AG04450 (cell line): ENCODE data around the gene BNC2. TPM values are rescaled to one million over a fixed set of nuclear protein-coding genes. Genes with fewer than 3 reads are reported as not detected.

Experiments used
- CTCF ChIA-PET: fragments of 300-600, 350-600 bp; formaldehyde crosslinking; extraction: SDS; loops from one replicate; lab custom pipeline; 2022; ENCODE audit warnings: antibody characterized with exemption, inconsistent platforms; lab: Charles Lee
- POLR2A ChIA-PET: fragments of 350-600 bp; formaldehyde crosslinking; extraction: SDS; loops from one replicate; lab custom pipeline; 2021; ENCODE audit warnings: antibody characterized with exemption, inconsistent platforms; lab: Yijun Ruan, JAX
- DNase-seq: peaks from one replicate; pipeline ENCODE4 v3.0.0-alpha.2; 2011; ENCODE audit warnings: low read depth, low spot score
- H3K27ac ChIP-seq: one replicate; pipeline ENCODE4 v1.5.1; 2012; ENCODE audit warnings: low read depth, low read length, control low read depth
- H3K27me3 ChIP-seq: one replicate; pipeline ENCODE4 v1.6.0; 2012; ENCODE audit warnings: low read length; ENCODE audit not compliant: control insufficient read depth, insufficient read depth
- H3K4me3 ChIP-seq: 2 replicates; pipeline ENCODE4 v1.5.1; 2011; ENCODE audit warnings: mild to moderate bottlenecking, low read depth, low read length, control low read depth
- H3K9me3 ChIP-seq: 2 replicates; pipeline ENCODE4 v1.5.1; 2012; ENCODE audit warnings: low read length; ENCODE audit not compliant: control insufficient read depth, insufficient read depth
- polyA plus RNA-seq: library from polyadenylated mRNA; depleted of rRNA; stranded (reverse); fragments of >200 nt; gene quantifications from 2 replicates; pipeline ENCODE4 v1.2.3, GENCODE V29; 2011
- TF ChIP-seq, protein P1 (sequence below): IDR thresholded peaks from 2 replicates; pipeline ENCODE4 v1.5.1; 2011; ENCODE audit warnings: low read depth, low read length, control low read depth, inconsistent platforms

BNC2 gene
- polyA plus RNA-seq, 1 experiment = 49.0 TPM

DNA sequence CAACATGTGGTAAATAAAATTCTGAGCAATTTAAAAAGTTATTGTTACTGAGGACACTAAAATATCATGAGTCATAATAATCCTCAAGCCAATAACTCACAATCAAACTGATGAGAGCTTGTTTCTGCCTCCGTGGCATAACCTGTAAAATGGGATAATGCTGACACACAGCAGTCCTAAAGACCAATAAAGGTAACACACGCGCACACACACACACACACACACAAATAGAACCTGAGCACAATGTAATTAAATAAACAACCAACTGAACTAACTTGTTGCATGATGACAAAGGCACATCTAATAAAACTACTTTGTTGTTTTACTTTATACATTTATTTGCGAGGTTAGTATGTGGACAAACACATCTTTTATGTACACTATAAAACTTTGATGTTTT is 358.2 kb downstream of the BNC2 start:
- ChIA-PET POLR2A (no interaction called here), CTCF (no interaction called here)
- no peak for DNase-seq

DNA sequence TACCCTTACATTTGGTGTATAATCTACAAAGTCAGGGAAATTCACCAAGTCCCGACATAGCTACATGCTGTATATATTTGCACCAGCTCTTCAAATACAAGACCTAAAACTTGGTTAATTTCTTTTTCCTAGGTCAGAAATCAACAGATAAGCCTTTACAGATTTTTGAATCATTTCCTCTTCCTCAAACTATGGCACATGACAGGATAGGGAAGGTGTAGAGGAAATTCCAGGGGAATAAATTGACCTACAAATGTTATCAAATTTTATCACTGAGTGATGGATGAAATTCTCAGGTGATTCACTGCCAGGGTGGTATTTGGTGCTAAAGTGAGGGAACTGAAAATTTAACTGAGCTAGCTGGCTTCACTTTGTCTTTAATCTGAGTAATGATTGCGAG is 360.0 kb downstream of the BNC2 start:
- no peaks in the 10 kb centered on the region for H3K27me3 ChIP-seq
- ChIA-PET CTCF (interaction anchor here (0.5 kb wide), 1 partner anchor 564 kb away, joined by 4 read pairs; no protein-coding TSS in a partner anchor), POLR2A (interaction anchor here (0.7 kb wide), 1 partner anchor 361 kb away, joined by 3 read pairs; no protein-coding TSS in a partner anchor)
- H3K27ac ChIP-seq = no peak overlapping the region
- DNase-seq = no peak
- no peak overlapping the region for H3K4me3 ChIP-seq
- no peaks in the 10 kb centered on the region for H3K9me3 ChIP-seq
- TF ChIP-seq, protein P1, sequence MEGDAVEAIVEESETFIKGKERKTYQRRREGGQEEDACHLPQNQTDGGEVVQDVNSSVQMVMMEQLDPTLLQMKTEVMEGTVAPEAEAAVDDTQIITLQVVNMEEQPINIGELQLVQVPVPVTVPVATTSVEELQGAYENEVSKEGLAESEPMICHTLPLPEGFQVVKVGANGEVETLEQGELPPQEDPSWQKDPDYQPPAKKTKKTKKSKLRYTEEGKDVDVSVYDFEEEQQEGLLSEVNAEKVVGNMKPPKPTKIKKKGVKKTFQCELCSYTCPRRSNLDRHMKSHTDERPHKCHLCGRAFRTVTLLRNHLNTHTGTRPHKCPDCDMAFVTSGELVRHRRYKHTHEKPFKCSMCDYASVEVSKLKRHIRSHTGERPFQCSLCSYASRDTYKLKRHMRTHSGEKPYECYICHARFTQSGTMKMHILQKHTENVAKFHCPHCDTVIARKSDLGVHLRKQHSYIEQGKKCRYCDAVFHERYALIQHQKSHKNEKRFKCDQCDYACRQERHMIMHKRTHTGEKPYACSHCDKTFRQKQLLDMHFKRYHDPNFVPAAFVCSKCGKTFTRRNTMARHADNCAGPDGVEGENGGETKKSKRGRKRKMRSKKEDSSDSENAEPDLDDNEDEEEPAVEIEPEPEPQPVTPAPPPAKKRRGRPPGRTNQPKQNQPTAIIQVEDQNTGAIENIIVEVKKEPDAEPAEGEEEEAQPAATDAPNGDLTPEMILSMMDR = no peak

More for the DNA sequence above, 358.2 kb downstream of the BNC2 start:
- Histone ChIP-seq H3K27me3 (no peaks in the 10 kb centered on the region), H3K27ac (no peak overlapping the region), H3K4me3 (no peak overlapping the region), H3K9me3 (no peaks in the 10 kb centered on the region)
- TF ChIP-seq, protein P1 = no peak

DNA sequence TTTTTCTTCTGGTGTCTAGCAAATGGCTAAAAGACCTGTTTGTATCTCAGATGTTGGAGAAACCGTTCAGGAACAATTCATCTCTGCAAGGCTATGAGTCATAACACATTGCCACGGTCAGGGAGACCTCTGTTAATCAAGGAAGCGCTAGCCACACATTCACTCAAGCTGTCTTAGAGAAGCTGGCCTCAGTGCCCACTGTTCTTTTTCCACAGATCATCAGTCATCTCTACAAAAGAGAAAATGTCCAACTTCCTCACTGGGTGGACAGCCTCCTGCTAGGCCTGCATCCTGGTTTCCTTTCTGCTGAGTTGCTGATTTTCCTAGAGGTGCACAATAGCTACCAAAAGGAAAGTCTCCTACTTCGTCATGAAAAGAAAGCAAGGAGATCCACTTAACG is 360.5 kb downstream of the BNC2 start:
- TF ChIP-seq, protein P1 = no peak
- CTCF ChIA-PET = no interaction called here
- no peak overlapping the region for H3K27ac ChIP-seq
- H3K27me3 ChIP-seq = no peaks in the 10 kb centered on the region
- H3K4me3 ChIP-seq = no peak overlapping the region
- POLR2A ChIA-PET = no interaction called here
- H3K9me3 ChIP-seq = no peaks in the 10 kb centered on the region
- no peak for DNase-seq

DNA sequence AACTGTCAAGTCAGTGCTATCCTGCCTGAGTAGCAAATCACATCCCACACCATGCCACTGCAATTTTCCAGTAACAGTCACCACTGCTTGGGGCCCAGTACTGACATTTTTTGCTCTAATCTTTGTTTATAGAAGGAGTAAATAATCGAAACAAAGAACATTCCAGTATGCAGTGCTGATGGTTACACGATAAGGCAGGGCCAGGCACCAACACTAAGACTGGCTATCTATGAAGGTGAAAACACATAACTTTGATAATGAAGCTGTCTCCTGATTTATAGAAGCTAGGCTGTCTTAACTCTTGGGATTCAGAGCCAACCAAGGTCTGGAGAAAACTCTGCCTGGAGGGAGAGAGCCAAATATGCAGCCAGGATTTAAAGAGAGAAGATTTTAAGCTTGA is 365.3 kb downstream of the BNC2 start:
- peak overlapping the region; percentile 66 for H3K27ac ChIP-seq
- ChIA-PET POLR2A (interaction anchor here (0.6 to 1.5 kb wide), 5 partner anchors 10 to 221 kb away, joined by 3 to 8 read pairs (median 3); no protein-coding TSS in a partner anchor), CTCF (interaction anchor here (0.9 kb wide), 1 partner anchor 14 kb away, joined by 3 read pairs; no protein-coding TSS in a partner anchor)
- H3K9me3 ChIP-seq = no peaks in the 10 kb centered on the region
- peak; percentile 54 for DNase-seq
- TF ChIP-seq, protein P1 = no peak
- H3K4me3 ChIP-seq = no peak overlapping the region
- H3K27me3 ChIP-seq = no peaks in the 10 kb centered on the region

DNA sequence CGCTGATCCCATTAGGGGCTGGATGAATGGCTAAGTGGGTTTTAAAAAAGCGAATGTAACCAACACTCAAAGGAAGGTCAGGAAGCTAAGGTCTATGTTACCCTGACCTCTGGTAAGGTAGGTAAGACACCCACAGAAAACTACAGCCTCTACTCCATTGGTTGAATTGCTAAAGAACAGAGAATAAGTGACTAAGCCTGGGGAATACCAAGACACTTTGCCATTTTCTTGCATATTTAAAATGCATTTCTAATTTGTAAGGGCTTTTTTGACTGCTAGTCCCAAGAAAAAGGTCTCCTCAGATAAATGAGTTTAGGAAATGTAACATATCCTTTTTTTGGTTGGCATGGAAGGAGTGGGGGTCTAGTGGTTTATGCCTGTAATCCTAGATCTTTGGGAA is 368.7 kb downstream of the BNC2 start:
- Histone ChIP-seq H3K9me3 (no peaks in the 10 kb centered on the region), H3K27me3 (no peaks in the 10 kb centered on the region), H3K27ac (peak overlapping the region; percentile 47), H3K4me3 (no peak overlapping the region)
- TF ChIP-seq, protein P1 = no peak
- DNase-seq = no peak
- ChIA-PET CTCF (no interaction called here), POLR2A (no interaction called here)
